SKM-1 treated with dmso at 0.1 percent for 144 hours (cell line): Measurements from ENCODE around the gene CROCC2.

Experiments
- DNase-seq: peaks from one replicate; lab custom pipeline; 2025; ENCODE audit not compliant: unreplicated experiment; lab: John Stamatoyannopoulos, UW

The CROCC2 gene

GRCh38 chr2:241009601-241010530 is 103.7 kb downstream of the CROCC2 start:
- DNase-seq: no peak

DNA sequence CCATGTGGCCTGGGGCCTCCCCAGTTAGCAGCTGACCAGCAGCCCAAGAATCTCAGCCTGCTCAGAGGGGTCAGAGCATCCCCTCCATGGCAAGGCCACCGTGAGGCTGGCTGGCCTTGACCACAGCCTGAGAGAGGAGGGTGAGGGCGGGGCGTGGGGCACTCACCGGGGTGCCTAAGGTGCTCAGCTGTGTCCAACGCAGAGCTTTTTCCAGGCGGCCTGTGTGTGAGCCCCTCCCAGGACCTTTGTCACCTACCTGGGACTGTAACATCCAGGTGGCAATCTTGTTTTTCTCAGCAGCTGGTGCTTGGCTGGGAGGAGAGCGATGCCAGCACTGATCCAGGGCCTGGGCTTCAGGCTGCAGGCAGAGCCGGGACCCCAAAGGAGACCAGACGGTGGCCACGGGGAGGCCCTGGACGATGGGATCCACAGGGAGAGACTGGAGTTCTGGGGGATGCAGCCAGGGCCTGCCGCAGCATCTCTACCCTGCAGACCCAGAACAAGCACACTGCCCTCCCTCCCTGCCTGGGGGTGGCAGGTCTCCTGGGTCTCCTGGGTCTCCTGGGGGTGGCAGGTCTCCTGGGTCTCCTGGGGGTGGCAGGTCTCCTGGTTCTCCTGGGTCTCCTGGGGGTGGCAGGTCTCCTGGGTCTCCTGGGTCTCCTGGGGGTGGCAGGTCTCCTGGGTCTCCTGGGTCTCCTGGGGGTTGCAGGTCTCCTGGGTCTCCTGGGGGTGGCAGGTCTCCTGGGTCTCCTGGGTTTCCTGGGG is 104.6 kb downstream of the CROCC2 start:
- DNase-seq: no peak

GRCh38 chr2:241011296-241011600 is 105.1 kb downstream of the CROCC2 start:
- DNase-seq: no peak

GRCh38 chr2:241011751-241012510 is 105.8 kb downstream of the CROCC2 start:
- DNase-seq: no peak

DNA sequence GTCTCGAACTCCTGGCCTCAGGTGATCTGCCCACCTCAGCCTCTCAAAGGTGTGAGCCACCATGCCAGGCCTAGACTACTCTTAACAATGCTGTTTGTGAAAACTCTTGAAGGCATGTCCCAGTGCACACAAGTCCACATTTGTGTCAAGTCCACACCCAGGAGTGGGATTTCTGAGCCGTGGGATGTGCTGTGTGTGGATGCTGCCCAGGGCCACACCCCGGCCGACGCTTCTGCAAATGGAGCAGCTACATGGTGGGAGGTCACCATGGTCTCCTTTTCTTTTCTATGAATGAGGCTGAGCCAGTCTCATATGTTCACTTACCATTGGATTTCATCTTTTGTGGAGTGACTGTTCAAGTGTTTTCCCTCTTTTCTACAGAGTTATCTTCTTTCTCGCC is 108.1 kb downstream of the CROCC2 start:
- DNase-seq: no peak

DNA sequence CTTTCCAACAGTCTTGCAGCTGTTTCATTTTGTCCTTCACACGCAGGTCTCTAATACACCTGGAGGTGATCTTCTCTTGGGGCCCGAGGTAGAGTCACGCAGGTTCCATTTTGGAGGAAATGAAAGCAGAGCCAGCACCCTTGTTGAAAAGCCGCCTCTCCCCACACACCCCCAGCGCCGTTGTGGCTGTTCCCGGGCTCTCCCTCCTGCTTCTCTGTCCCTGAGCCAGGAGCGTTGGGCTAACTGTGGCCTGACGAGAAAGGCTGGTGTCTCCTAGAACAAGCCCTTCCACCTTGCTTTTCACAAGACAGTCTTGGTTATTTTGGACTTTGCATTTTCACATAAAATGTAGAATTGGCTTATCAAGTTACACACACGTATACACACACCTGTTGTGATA is 108.6 kb downstream of the CROCC2 start:
- no peak for DNase-seq

DNA sequence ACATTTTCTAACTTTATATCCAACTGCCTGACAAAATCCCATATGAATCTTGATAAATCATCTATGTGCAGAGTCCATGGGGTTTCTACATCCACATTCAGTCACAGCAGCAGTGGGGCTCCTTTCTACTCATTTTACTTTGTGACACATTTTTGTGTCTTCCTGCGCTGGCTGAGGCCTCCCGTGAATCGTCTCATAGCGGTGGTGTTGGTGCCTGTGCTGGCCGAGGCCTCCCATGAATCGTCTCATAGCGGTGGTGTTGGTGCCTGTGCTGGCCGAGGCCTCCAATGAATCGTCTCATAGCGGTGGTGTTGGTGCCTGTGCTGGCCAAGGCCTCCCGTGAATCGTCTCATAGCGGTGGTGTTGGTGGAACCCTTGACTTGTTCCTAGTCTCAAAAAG is 109.3 kb downstream of the CROCC2 start:
- no peak for DNase-seq

DNA sequence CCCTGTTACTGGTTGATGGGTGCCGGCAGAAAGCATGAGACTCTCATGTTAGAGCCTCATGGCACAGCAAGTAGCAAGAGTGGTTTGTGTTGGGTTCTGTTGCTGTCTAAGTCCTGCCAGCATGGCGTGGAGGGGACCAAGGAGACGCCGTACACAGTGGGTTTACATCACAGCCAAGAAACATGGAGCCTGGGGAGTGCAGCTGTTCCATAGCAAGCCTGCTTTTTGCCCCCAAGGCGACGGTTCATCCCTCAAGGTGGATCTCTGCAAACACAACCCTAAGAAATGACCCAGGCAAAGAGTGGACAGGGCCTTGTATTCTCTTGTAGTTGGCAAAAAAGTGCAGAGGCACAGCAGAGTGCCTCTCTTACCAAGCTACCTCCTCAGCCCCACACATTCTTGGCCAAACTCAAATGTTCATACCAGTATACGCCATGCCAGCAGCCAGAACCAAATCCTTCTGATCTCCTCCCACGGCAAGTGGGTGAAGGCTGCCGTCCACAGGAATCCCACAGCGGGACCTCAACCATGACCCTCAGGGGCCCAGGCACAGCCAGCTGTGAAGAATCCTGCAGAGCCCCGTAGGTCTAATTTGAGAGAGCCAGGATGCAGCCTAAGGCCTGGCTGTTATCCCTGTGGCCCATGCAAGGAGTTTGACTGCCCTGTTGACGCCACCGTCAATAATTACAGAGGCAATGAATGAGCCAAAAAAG is 111.2 kb downstream of the CROCC2 start:
- DNase-seq: no peak

- DNase-seq: no peak
Measured at GRCh38 chr2:241018051-241018891, 112.1 kb downstream of the CROCC2 start.

GRCh38 chr2:241019441-241020139 is 113.5 kb downstream of the CROCC2 start:
- DNase-seq: no peak

DNA sequence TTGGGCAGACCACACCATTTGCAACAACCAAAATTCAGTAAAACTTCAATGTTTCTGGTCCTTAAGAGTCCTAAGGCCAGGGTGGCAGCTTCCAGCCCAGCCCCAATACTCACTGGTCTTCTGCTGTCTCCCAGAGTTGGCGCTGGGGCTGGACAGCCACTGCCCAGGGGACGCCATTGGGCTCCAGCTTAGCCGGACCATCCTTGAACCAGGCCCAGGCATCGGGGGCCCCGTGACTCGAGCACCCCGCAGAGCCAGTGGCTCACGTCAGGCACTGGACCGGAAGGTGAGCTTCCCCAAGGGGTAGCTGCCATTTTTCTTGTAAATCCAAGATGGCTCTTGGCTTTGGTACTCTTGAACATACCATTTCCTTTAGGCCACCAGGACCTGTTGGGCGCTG is 114.1 kb downstream of the CROCC2 start:
- DNase-seq: no peak

DNA sequence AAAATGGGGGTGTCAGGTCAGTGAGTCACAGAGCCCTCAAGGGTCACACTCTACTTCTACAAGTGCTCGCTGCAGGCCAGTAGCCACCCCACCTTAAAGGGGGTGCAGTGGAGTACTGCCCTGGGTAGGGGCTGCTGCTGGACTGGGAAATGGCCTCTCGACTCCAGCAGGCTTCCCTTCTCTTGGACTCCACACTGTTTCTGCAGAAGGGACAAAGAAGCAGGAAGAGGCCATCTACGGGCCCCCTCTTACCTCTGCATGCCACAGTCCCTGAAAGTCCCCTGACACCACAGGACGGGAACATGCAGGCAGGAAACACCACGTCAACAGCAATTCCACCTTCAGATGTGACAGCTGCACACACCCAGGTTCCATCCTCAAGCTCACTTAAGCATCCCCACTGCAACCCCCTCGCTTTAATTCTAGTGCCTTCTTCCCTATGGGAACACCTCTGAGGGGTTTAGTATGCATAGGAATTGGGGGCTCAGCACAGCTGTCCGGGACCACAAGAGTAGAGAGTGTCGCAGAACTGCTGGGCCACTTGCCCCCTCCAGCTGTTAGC is 114.6 kb downstream of the CROCC2 start:
- DNase-seq: no peak

- no peak for DNase-seq
Measured at GRCh38 chr2:241025639-241026038, 119.5 kb downstream of the CROCC2 start.

DNA sequence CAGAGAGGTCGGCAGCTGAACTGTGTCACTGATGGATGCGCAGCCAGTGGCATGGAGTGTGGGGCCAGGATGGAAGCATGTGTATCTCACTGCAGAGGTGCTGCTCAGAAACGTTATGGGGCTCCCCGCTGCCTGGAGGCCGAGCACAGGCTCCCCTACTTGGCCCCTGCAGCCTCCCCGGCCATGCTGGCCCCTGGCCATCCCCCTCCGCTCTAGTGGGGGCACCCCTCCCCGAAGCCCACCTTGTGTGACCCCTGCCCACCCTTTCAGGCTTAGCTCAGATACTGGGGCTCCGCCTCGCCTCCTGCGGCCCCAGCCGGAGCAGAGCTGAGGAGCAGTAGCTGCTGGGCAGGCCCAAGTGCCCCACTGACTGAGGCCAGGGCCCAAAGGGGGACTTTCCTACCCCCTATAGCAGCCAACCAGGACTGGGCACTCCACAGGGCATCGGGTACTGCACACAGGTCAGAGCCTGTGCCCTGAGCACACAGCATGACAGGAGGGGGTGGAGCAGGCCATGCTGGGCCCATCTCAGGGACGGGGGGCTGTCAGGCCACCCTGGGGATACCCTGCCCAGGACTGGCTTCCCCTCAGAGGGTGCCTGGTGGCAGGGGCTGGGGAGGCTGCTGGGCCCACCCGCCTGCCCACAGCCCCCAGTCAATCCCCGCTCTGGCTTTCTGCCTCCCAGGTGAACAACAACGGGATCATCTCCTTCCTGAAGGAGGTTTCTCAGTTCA is 123.6 kb downstream of the CROCC2 start:
- DNase-seq: no peak

DNA sequence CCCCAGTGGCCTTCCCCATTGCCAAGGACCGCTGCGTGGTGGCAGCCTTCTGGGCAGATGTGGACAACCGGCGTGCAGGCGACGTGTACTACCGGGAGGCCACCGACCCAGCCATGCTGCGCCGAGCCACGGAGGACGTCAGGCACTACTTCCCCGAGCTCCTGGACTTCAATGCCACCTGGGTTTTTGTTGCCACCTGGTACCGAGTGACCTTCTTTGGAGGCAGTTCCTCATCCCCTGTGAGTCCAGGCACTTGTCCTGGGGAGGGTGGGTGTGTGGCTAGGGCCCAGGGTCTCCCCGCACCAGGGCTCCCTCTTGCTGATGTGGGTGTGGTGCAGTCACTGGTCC is 124.2 kb downstream of the CROCC2 start:
- DNase-seq: no peak

GRCh38 chr2:241030883-241031282 is 124.7 kb downstream of the CROCC2 start:
- no peak for DNase-seq

DNA sequence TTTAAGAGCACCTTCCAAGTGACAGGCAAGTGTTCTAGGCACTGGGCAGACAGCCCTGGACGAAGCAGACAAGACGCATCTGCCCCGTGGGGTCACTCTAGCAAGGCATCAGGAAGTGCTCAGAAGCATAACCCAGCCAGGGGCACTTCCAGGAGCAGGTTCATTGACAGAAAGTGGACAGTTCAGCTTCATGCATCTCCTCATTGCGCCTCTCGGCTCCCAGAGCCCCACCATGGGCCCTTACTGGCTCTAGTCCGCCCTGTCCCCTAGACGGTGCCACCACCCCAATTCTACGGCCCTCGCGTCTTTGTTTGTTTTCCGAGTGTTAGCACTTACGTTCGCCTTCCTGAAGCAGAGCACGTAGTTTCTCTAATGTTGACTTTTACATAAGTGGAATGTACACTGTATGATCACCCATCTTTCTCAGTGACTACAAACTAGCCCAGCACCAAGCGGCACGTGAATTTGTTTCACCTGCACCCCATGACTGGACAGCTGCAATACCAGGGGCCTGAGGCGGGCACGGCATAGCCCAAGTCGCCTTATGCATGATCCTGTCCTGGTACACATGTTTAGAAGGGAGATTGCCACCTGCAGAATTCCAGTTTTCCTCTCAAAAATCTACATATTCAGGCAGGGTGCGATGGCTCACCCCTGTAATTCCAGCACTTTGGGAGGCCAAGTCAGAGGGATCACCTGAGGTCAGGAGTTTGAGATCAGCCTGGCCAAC is 125.5 kb downstream of the CROCC2 start:
- DNase-seq: no peak
